ENCODE data around the gene HBB. TPM values are rescaled to one million over a fixed set of nuclear protein-coding genes. Genes with fewer than 3 reads are reported as not detected.

The HBB gene
- polyA plus RNA-seq, 3 donors = 3.0 to 298 (median 278) TPM

DNA sequence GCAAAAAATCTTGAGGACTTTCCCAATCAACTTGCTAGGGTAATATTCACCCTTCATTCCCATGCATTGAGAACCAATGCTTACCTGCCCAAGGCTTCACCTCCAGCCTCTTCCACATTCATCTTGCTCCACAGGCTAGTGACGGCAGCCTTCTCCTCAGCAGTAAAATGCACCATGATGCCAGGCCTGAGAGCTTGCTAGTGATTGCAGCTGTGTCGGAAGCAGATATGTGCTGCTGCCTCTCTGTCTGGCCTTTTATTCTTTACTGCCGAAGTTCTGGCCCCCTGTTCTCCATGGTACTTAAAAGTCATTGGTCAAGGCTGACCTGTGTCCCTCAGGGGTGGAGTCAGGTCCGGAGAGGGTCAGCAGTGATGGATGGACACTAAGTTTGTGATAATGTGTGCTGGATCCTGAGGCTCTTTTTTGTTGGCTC lies 42.9 kb upstream of the HBB start, which contains the start of gene HBE1:
TSS of gene HBE1 (minus strand) at position 231 of the 433 bp plus-strand sequence. CDS start at position 176, 55 bp downstream.
- Mint-ChIP-seq H3K27me3 (ENCODE audit: low read depth in 3 of 3) (no peaks in the 10 kb centered on the region), H3K4me3 (no peak within 1 kb of the TSS), H3K27ac (no peak within 1 kb of the TSS), H3K4me1 (no peaks in the 10 kb centered on the region), H3K36me3 (no peaks in the 10 kb centered on the region), H3K9me3 (peaks cover 0 to 2% (median 0%) of the 10 kb centered on the region in 7 donors)
- Histone ChIP-seq H3K4me3 (replicated peaks in 1 of 3; ENCODE audit: low read depth in 2 of 3, low read length in 3 of 3) (no peak within 1 kb of the TSS), H3K27ac (ENCODE audit: low read depth in 1 of 2, low read length in 2 of 2) (no peak within 1 kb of the TSS), H3K9ac (ENCODE audit: insufficient read depth, low read length, poor library complexity, severe bottlenecking) (no peak within 1 kb of the TSS), H4K20me1 (ENCODE audit: insufficient read depth, low read length) (no peaks in the 10 kb centered on the region), H3K36me3 (replicated peaks in 1 of 2; ENCODE audit: control insufficient read depth in 1 of 2, insufficient read depth in 2 of 2, low read length in 2 of 2) (no peaks in the 10 kb centered on the region), H3K4me1 (ENCODE audit: control insufficient read depth in 1 of 2, insufficient read depth in 2 of 2, low read length in 2 of 2) (no peaks in the 10 kb centered on the region), H3K27me3 (ENCODE audit: control insufficient read depth in 2 of 2, insufficient read depth in 2 of 2, low read length in 2 of 2) (no peaks in the 10 kb centered on the region), H2AFZ (ENCODE audit: insufficient read depth, low read depth, low read length, poor library complexity, severe bottlenecking) (no peak within 1 kb of the TSS), H3K4me2 (replicated peaks; ENCODE audit: extremely low read depth, low read length, poor library complexity, severe bottlenecking) (no peak within 1 kb of the TSS), H3K79me2 (ENCODE audit: insufficient read depth, low read length) (no peaks in the 10 kb centered on the region), H3K9me3 (replicated peaks in 1 of 2; ENCODE audit: control insufficient read depth in 1 of 2, insufficient read depth in 1 of 2, low read length in 2 of 2) (no peaks in the 10 kb centered on the region)
- intact Hi-C loops (cut with micrococcal nuclease) = no loop called here
- DNase-seq = no peak
- WGBS (ENCODE audit: insufficient coverage) = 93% methylated on average over 3 of the region's 4 CpGs
- TF ChIP-seq, protein P1, sequence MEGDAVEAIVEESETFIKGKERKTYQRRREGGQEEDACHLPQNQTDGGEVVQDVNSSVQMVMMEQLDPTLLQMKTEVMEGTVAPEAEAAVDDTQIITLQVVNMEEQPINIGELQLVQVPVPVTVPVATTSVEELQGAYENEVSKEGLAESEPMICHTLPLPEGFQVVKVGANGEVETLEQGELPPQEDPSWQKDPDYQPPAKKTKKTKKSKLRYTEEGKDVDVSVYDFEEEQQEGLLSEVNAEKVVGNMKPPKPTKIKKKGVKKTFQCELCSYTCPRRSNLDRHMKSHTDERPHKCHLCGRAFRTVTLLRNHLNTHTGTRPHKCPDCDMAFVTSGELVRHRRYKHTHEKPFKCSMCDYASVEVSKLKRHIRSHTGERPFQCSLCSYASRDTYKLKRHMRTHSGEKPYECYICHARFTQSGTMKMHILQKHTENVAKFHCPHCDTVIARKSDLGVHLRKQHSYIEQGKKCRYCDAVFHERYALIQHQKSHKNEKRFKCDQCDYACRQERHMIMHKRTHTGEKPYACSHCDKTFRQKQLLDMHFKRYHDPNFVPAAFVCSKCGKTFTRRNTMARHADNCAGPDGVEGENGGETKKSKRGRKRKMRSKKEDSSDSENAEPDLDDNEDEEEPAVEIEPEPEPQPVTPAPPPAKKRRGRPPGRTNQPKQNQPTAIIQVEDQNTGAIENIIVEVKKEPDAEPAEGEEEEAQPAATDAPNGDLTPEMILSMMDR (IDR thresholded peaks at IDR 0.05) = no peak

DNA sequence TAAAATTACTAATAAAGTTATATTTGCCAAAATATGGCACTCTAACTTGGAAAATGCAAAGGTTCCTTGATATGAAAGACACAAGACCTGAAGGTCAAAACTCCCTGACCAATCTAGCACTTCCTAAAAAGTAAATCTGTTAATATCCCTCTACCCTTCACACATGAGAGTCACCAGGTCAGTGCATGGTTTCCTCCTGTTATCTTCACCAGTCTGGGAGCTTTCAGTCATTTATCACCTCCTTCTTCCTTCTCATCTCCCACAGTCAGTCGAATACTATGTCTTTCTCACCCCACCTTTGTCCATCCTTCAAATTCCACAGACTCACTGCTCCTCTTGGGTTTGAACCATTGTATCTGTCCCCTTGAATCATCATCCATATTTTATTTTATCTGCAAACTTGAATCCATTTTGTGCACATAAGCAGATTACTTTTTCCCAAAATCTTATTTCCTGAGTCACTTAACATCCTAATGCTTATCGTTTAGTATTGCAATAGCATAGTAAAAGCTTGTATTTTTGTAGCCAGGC lies 40.2 kb upstream of the HBB start:
- Histone ChIP-seq H3K27ac (ENCODE audit: low read depth in 1 of 2, low read length in 2 of 2) (no peak overlapping the region), H3K79me2 (ENCODE audit: insufficient read depth, low read length) (no peaks in the 10 kb centered on the region), H2AFZ (ENCODE audit: insufficient read depth, low read depth, low read length, poor library complexity, severe bottlenecking) (no peak overlapping the region), H3K4me3 (replicated peaks in 1 of 3; ENCODE audit: low read depth in 2 of 3, low read length in 3 of 3) (no peak overlapping the region), H3K4me1 (ENCODE audit: control insufficient read depth in 1 of 2, insufficient read depth in 2 of 2, low read length in 2 of 2) (no peaks in the 10 kb centered on the region), H3K9me3 (replicated peaks in 1 of 2; ENCODE audit: control insufficient read depth in 1 of 2, insufficient read depth in 1 of 2, low read length in 2 of 2) (no peaks in the 10 kb centered on the region), H3K27me3 (ENCODE audit: control insufficient read depth in 2 of 2, insufficient read depth in 2 of 2, low read length in 2 of 2) (no peaks in the 10 kb centered on the region), H4K20me1 (ENCODE audit: insufficient read depth, low read length) (no peaks in the 10 kb centered on the region), H3K4me2 (replicated peaks; ENCODE audit: extremely low read depth, low read length, poor library complexity, severe bottlenecking) (no peak overlapping the region), H3K36me3 (replicated peaks in 1 of 2; ENCODE audit: control insufficient read depth in 1 of 2, insufficient read depth in 2 of 2, low read length in 2 of 2) (no peaks in the 10 kb centered on the region), H3K9ac (ENCODE audit: insufficient read depth, low read length, poor library complexity, severe bottlenecking) (no peak overlapping the region)
- Mint-ChIP-seq H3K36me3 (no peaks in the 10 kb centered on the region), H3K4me3 (no peak overlapping the region), H3K9me3 (peaks cover 0 to 6% (median 2%) of the 10 kb centered on the region in 7 donors), H3K4me1 (no peaks in the 10 kb centered on the region), H3K27me3 (ENCODE audit: low read depth in 3 of 3) (no peaks in the 10 kb centered on the region), H3K27ac (no peak overlapping the region)
- TF ChIP-seq, protein P1 (IDR thresholded peaks at IDR 0.05) = no peak
- DNase-seq = no peak
- 100% methylated on average over 2 of the region's 2 CpGs for WGBS (ENCODE audit: insufficient coverage)
- intact Hi-C loops (cut with micrococcal nuclease) = no loop called here
